Left lung (tissue), 10 donors: ENCODE data around the gene CUX1. TPM values are rescaled to one million over a fixed set of nuclear protein-coding genes. Genes with fewer than 3 reads are reported as not detected.

Experiments used
- ATAC-seq: fragments of 200-7000 bp; cut with Tn5 transposase; one replicate; pipeline ENCODE4 v1.9.1; 2020; ENCODE audit warnings: moderate library complexity
- DNase-seq, 4 donors: peaks; one replicate each; pipeline ENCODE4 v3.0.0-alpha.2; 2013 to 2020
- H3K27ac ChIP-seq, 2 donors: fragments of 200-600 bp; sonication (generic) in 1 of 2; one replicate each; pipeline versions ENCODE4 v1.5.0 to v1.8.0; 2020 to 2021
- H3K27me3 ChIP-seq, 2 donors: fragments of 200-600 bp; sonication (generic) in 1 of 2; one replicate each; pipeline versions ENCODE4 v1.5.0 to v1.8.0; 2020 to 2021
- H3K36me3 ChIP-seq, 2 donors: fragments of 200-600 bp; sonication (generic) in 1 of 2; one replicate each; pipeline versions ENCODE4 v1.5.0 to v1.8.0; 2020 to 2021
- H3K4me1 ChIP-seq, 2 donors: fragments of 200-600 bp; one replicate each; pipeline ENCODE4 v1.8.0; 2021
- H3K4me3 ChIP-seq, 2 donors: fragments of 200-600 bp; sonication (generic) in 1 of 2; one replicate each; pipeline versions ENCODE4 v1.5.0 to v1.8.0; 2020 to 2021; ENCODE audit warnings: mild to moderate bottlenecking in 1 of 2
- H3K9me3 ChIP-seq, 2 donors: fragments of 200-600 bp; sonication (generic) in 1 of 2; one replicate each; pipeline versions ENCODE4 v1.5.0 to v1.8.0; 2020 to 2021
- intact Hi-C, 2 donors: fragments of 100-400 bp; cut with DNase I; formaldehyde crosslinking; loops; one replicate each; pipeline versions ENCODE4 v1.11.2 to v1.14.2; 2022
- polyA plus RNA-seq, 6 donors: library from polyadenylated mRNA; unstranded; fragments of 120-200 nt; gene quantifications; one replicate each; pipeline ENCODE4 v1.2.1, GENCODE V29; 2013; ENCODE audit not compliant: insufficient read length in 6 of 6
- total RNA-seq, 2 donors: library from RNA; stranded (reverse); fragmentation: NEBNext Ultra II Directional; extraction: Animal tissue kit (Norgen Biotek cat#: 25700); gene quantifications; one replicate each; pipeline ENCODE4 v1.2.1, GENCODE V29; 2021
- TF ChIP-seq, protein P1 (sequence below), 2 donors: fragments of 200-600 bp; sonication (generic) in 1 of 2; IDR thresholded peaks; one replicate each; pipeline versions ENCODE4 v1.5.0 to v1.8.0; 2021; ENCODE audit warnings: antibody characterized with exemption in 2 of 2
- donor health status: DM: no; HTN: yes; CAD: no.
- donor health status: DM: no; HTN: no; CAD: no.

The CUX1 gene
- total and polyA plus RNA-seq, 8 donors = 86.4 to 157 (median 96.4) TPM

- Histone ChIP-seq H3K36me3 (no peaks in the 10 kb centered on the region), H3K4me3 (no peak overlapping the region), H3K4me1 (peaks cover 11 to 33% of the 10 kb centered on the region in 2 donors), H3K27me3 (no peaks in the 10 kb centered on the region), H3K27ac (no peak overlapping the region), H3K9me3 (no peaks in the 10 kb centered on the region)
- TF ChIP-seq, protein P1, sequence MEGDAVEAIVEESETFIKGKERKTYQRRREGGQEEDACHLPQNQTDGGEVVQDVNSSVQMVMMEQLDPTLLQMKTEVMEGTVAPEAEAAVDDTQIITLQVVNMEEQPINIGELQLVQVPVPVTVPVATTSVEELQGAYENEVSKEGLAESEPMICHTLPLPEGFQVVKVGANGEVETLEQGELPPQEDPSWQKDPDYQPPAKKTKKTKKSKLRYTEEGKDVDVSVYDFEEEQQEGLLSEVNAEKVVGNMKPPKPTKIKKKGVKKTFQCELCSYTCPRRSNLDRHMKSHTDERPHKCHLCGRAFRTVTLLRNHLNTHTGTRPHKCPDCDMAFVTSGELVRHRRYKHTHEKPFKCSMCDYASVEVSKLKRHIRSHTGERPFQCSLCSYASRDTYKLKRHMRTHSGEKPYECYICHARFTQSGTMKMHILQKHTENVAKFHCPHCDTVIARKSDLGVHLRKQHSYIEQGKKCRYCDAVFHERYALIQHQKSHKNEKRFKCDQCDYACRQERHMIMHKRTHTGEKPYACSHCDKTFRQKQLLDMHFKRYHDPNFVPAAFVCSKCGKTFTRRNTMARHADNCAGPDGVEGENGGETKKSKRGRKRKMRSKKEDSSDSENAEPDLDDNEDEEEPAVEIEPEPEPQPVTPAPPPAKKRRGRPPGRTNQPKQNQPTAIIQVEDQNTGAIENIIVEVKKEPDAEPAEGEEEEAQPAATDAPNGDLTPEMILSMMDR (IDR thresholded peaks at IDR 0.05) = no peak
- intact Hi-C loops = no loop called here
- no peak for ATAC-seq
- DNase-seq = no peak
Observed at GRCh38 chr7:101957744-101958525, 140.5 kb downstream of the CUX1 start.

- Histone ChIP-seq H3K27ac (no peak overlapping the region), H3K9me3 (no peaks in the 10 kb centered on the region), H3K36me3 (no peaks in the 10 kb centered on the region), H3K27me3 (no peaks in the 10 kb centered on the region), H3K4me3 (no peak overlapping the region), H3K4me1 (peaks cover 0 to 19% of the 10 kb centered on the region in 2 donors)
- ATAC-seq = no peak
- TF ChIP-seq, protein P1 (IDR thresholded peaks at IDR 0.05) = no peak
- intact Hi-C loops = no loop called here
- no peak for DNase-seq
Observed at GRCh38 chr7:101959342-101959741, 141.9 kb downstream of the CUX1 start.

DNA sequence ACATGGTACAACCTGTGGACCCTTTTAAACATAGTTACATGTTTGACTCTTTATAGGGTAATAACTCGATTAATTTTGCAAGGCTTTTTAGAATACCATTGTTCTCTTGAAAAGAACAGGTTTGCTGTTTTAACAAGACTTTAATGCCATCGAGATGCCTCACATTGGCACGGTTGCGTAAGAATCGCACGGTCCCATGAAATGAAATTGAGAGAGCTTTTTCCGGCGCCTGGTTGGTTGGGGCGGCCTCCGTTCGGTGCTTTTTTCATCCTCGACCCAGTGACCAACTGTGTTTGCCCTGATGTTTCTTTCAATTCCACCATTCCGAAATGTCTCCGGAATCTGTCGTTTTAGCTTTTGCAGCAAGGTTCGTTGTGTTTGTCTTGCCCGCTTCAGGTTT is 142.4 kb downstream of the CUX1 start:
- Histone ChIP-seq H3K4me3 (no peak overlapping the region), H3K9me3 (no peaks in the 10 kb centered on the region), H3K27me3 (no peaks in the 10 kb centered on the region), H3K4me1 (peaks cover 0 to 14% of the 10 kb centered on the region in 2 donors), H3K27ac (no peak overlapping the region), H3K36me3 (no peaks in the 10 kb centered on the region)
- DNase-seq (no peak), ATAC-seq (no peak)
- intact Hi-C loops = no loop called here
- TF ChIP-seq, protein P1 (IDR thresholded peaks at IDR 0.05) = no peak

DNA sequence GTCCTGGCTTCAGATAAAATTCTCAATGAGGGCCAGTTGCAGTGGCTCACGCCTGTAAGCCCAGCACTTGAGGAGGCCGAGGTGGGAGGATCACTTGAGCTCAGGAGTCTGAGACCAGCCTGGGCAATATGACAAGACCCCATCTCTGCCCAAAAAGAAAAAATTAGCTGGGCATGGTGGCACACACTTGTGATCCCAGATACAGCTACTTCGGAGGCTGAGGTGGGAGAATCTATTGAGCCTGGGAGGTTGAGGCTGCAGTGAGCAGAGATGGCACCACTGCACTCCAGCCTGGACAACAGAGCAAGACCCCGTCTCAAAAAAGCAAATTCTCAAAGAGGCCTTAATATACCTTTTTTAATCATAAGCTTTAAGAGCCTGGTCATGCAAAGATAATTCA is 142.9 kb downstream of the CUX1 start:
- intact Hi-C loops = no loop called here
- H3K4me1 ChIP-seq = peaks cover 0 to 10% of the 10 kb centered on the region in 2 donors
- TF ChIP-seq, protein P1 (IDR thresholded peaks at IDR 0.05) = no peak
- no peaks in the 10 kb centered on the region for H3K27me3 ChIP-seq
- no peak overlapping the region for H3K27ac ChIP-seq
- DNase-seq (no peak), ATAC-seq (no peak)
- H3K36me3 ChIP-seq = no peaks in the 10 kb centered on the region
- no peaks in the 10 kb centered on the region for H3K9me3 ChIP-seq
- H3K4me3 ChIP-seq = no peak overlapping the region

GRCh38 chr7:101960985-101961708 is 143.7 kb downstream of the CUX1 start:
- TF ChIP-seq, protein P1 (IDR thresholded peaks at IDR 0.05) = no peak
- Histone ChIP-seq H3K27ac (no peak overlapping the region), H3K4me1 (peaks cover 0 to 6% of the 10 kb centered on the region in 2 donors), H3K36me3 (no peaks in the 10 kb centered on the region), H3K27me3 (no peaks in the 10 kb centered on the region), H3K9me3 (no peaks in the 10 kb centered on the region), H3K4me3 (no peak overlapping the region)
- DNase-seq = no peak
- no peak for ATAC-seq
- intact Hi-C loops = no loop called here
